Measurements from ENCODE around the gene CLDN14.

GRCh38 chr21:36511484-36512220 is 31.7 kb upstream of the CLDN14 start:
- TF ChIP-seq CTCF (IDR thresholded peaks at IDR 0.05) (no peak), POLR2A (IDR thresholded peaks at IDR 0.05) (no peak)
